GM23338 (cell line): Measurements from ENCODE around the gene GCM1. TPM values are rescaled to one million over a fixed set of nuclear protein-coding genes. Genes with fewer than 3 reads are reported as not detected.

Source experiments
- ATAC-seq: fragments of 200-7000 bp; cut with Tn5 transposase; 3 replicates; pipeline ENCODE4 v1.9.1; 2020
- DNase-seq: peaks from one replicate; pipeline ENCODE4 v3.0.0-alpha.2; 2015; ENCODE audit warnings: low spot score
- H2AFZ ChIP-seq: fragments of 200-600 bp; sonication (generic); 2 replicates; pipeline ENCODE4 v1.8.0; 2016; ENCODE audit warnings: antibody characterized with exemption, mild to moderate bottlenecking, moderate library complexity
- H3F3A ChIP-seq: fragments of 200-600 bp; sonication (generic); replicated peaks from 2 replicates; pipeline ENCODE4 v1.8.0; 2017; ENCODE audit warnings: antibody characterized with exemption, mixed run types, low read depth
- H3K27ac ChIP-seq: fragments of 200-600 bp; sonication (generic); 2 replicates; pipeline ENCODE4 v1.6.1; 2016; ENCODE audit warnings: low read depth
- H3K27me3 ChIP-seq: fragments of 200-600 bp; sonication (generic); 2 replicates; pipeline ENCODE4 v1.8.0; 2016; ENCODE audit warnings: mild to moderate bottlenecking, mixed run types, moderate library complexity; ENCODE audit not compliant: insufficient read depth
- H3K36me3 ChIP-seq: fragments of 200-600 bp; sonication (generic); 2 replicates; pipeline ENCODE4 v1.8.0; 2016; ENCODE audit warnings: mild to moderate bottlenecking; ENCODE audit not compliant: insufficient read depth
- H3K4me1 ChIP-seq: fragments of 200-600 bp; sonication (generic); 2 replicates; pipeline ENCODE4 v1.8.0; 2016; ENCODE audit warnings: mild to moderate bottlenecking, moderate library complexity; ENCODE audit not compliant: insufficient read depth
- H3K4me2 ChIP-seq: fragments of 200-600 bp; sonication (generic); 2 replicates; pipeline ENCODE4 v1.7.1; 2017; ENCODE audit warnings: mixed run types
- H3K4me3 ChIP-seq: fragments of 200-600 bp; sonication (generic); 2 replicates; pipeline ENCODE4 v1.6.1; 2016; ENCODE audit warnings: mixed run types
- H3K79me2 ChIP-seq: fragments of 200-600 bp; sonication (generic); replicated peaks from 2 replicates; pipeline ENCODE4 v1.8.0; 2017; ENCODE audit warnings: mild to moderate bottlenecking; ENCODE audit not compliant: insufficient read depth
- H3K9me2 ChIP-seq: fragments of 200-600 bp; sonication (generic); 2 replicates; pipeline ENCODE4 v1.8.0; 2017; ENCODE audit not compliant: insufficient read depth
- H4K20me1 ChIP-seq: fragments of 200-600 bp; sonication (generic); replicated peaks from 2 replicates; pipeline ENCODE4 v1.8.0; 2017; ENCODE audit warnings: mild to moderate bottlenecking; ENCODE audit not compliant: insufficient read depth
- H3K27ac Mint-ChIP-seq: 2 replicates; pipeline ENCODE4 v1.8.0; 2020; ENCODE audit warnings: inconsistent platforms, mild to moderate bottlenecking, moderate library complexity, mixed read lengths
- H3K27me3 Mint-ChIP-seq: 3 replicates; pipeline ENCODE4 v1.8.0; 2022; ENCODE audit warnings: low read depth, mild to moderate bottlenecking, moderate library complexity, mixed read lengths, inconsistent platforms; ENCODE audit not compliant: insufficient read depth, poor library complexity
- H3K36me3 Mint-ChIP-seq: 3 replicates; pipeline ENCODE4 v1.8.0; 2021; ENCODE audit warnings: low read depth, mild to moderate bottlenecking, inconsistent platforms, moderate library complexity, mixed read lengths
- H3K4me1 Mint-ChIP-seq: 3 replicates; pipeline ENCODE4 v1.8.0; 2020; ENCODE audit warnings: mild to moderate bottlenecking, inconsistent platforms, mixed read lengths
- H3K4me3 Mint-ChIP-seq: 3 replicates; pipeline ENCODE4 v1.8.0; 2021; ENCODE audit warnings: moderate library complexity, mild to moderate bottlenecking, inconsistent platforms, mixed read lengths
- H3K9me3 Mint-ChIP-seq: 3 replicates; pipeline ENCODE4 v1.8.0; 2020; ENCODE audit warnings: moderate library complexity, mild to moderate bottlenecking, inconsistent platforms, mixed read lengths
- CREB1 ChIP-seq: fragments of 250-450 bp; sonication (Bioruptor Pico); IDR thresholded peaks from 2 replicates; pipeline ENCODE4 v1.5.0; 2020; ENCODE audit warnings: low read depth, mild to moderate bottlenecking, moderate library complexity
- CTCF ChIP-seq, 2 experiments: fragments of 200-600 bp in 1 of 2; sonication (generic) in 1 of 2; conservative IDR thresholded peaks; 2 replicates each; pipeline versions ENCODE4 v1.5.1 to v1.6.1; 2016 to 2017; ENCODE audit warnings: antibody characterized with exemption in 2 of 2, low read depth in 2 of 2, mild to moderate bottlenecking in 2 of 2, moderate library complexity in 1 of 2
- ETS1 ChIP-seq: IDR thresholded peaks from 2 replicates; pipeline ENCODE4 v1.6.1; 2016; ENCODE audit warnings: antibody characterized with exemption
- EZH2 ChIP-seq: fragments of 200-600 bp; sonication (generic); IDR thresholded peaks from one replicate; pipeline ENCODE4 v1.8.0; 2017; ENCODE audit warnings: antibody characterized with exemption, mild to moderate bottlenecking, low read depth; ENCODE audit not compliant: unreplicated experiment
- NANOG ChIP-seq: IDR thresholded peaks from 2 replicates; pipeline ENCODE4 v1.6.1; 2016; ENCODE audit warnings: antibody characterized with exemption, borderline replicate concordance
- REST ChIP-seq: IDR thresholded peaks from one replicate; pipeline ENCODE4 v1.6.1; 2018; ENCODE audit warnings: antibody characterized with exemption; ENCODE audit not compliant: unreplicated experiment
- STAT1 ChIP-seq: IDR thresholded peaks from one replicate; pipeline ENCODE4 v1.6.1; 2016; ENCODE audit warnings: antibody characterized with exemption; ENCODE audit not compliant: unreplicated experiment
- ZNF114 ChIP-seq: fragments of 250-450 bp; sonication (Bioruptor Pico); IDR thresholded peaks from 2 replicates; pipeline ENCODE4 v1.5.0; 2020; ENCODE audit warnings: mild to moderate bottlenecking, moderate library complexity
- ZNF462 ChIP-seq: fragments of 250-450 bp; sonication (Bioruptor Pico); IDR thresholded peaks from 2 replicates; pipeline ENCODE4 v1.5.0; 2020; ENCODE audit warnings: mild to moderate bottlenecking, moderate library complexity
- polyA plus RNA-seq: library from polyadenylated mRNA; unstranded; fragments of >200 nt; fragmentation: Nextera tagmentation; extraction: Ambion mirVana; gene quantifications from 2 replicates; pipeline ENCODE4 v1.2.1, GENCODE V29; 2016
- total RNA-seq: library from RNA; depleted of rRNA; stranded (reverse); fragments of >200 nt; shearing (Covaris generic); gene quantifications from 2 replicates; pipeline ENCODE4 v1.2.3, GENCODE V29; 2014

The GCM1 gene
- total and polyA plus RNA-seq, 2 experiments from 2014 or later, result not detected

- H3K36me3 ChIP-seq, result peaks cover 35% of the 10 kb centered on the region; the same call in 1 of the 2 replicates
- H3K4me3 ChIP-seq, result no peak overlapping the region
- H3K4me1 ChIP-seq, result no peaks in the 10 kb centered on the region
- no peak overlapping the region for H2AFZ ChIP-seq
- ATAC-seq, result no peak
- H3K4me2 ChIP-seq, result no peak overlapping the region
- DNase-seq, result no peak
- H3F3A ChIP-seq, result no peaks in the 10 kb centered on the region
- TF ChIP-seq NANOG (no peak), CTCF (conservative IDR thresholded peaks at IDR 0.05; ENCODE audit: low read depth in 2 of 2) (no peak), ZNF114 (CRISPR knock-in tag) (no peak), ETS1 (no peak), ZNF462 (no peak), EZH2 (no peak), CREB1 (no peak), STAT1 (no peak), REST (no peak)
- Mint-ChIP-seq H3K36me3 (peaks cover 38% of the 10 kb centered on the region), H3K27ac (no peak overlapping the region), H3K27me3 (peaks cover 2% of the 10 kb centered on the region), H3K9me3 (no peaks in the 10 kb centered on the region), H3K4me1 (no peaks in the 10 kb centered on the region), H3K4me3 (no peak overlapping the region)
- no peaks in the 10 kb centered on the region; the same call in 1 of the 2 replicates for H4K20me1 ChIP-seq
- no peaks in the 10 kb centered on the region for H3K9me2 ChIP-seq
- H3K27me3 ChIP-seq, result no peaks in the 10 kb centered on the region
- no peak overlapping the region for H3K27ac ChIP-seq
- H3K79me2 ChIP-seq, result no peaks in the 10 kb centered on the region
Measured at GRCh38 chr6:53080813-53081212, 67.8 kb downstream of the GCM1 start.
